Embryonic facial prominence (tissue), 1 donor: ENCODE results near the gene UTY.

Experiments used
- DNase-seq: peaks from one replicate; pipeline ENCODE4 v3.0.0-alpha.2; 2016; ENCODE audit errors: extremely low spot score

UTY gene

GRCh38 chrY:13479828-13480227 is at the start of gene UTY:
Gene UTY (minus strand): TSS chrY:13480033. CDS start chrY:13479665, 368 bp downstream.
- DNase-seq, result peak; percentile 83

- DNase-seq, result no peak
Measured at GRCh38 chrY:13520474-13520873, 40.6 kb upstream of the UTY start.

GRCh38 chrY:13501215-13501614 is 21.4 kb upstream of the UTY start:
- no peak for DNase-seq

GRCh38 chrY:13493737-13494136 is 13.9 kb upstream of the UTY start:
- DNase-seq, result no peak

GRCh38 chrY:13492408-13492807 is 12.6 kb upstream of the UTY start:
- no peak for DNase-seq

- no peak for DNase-seq
Measured at GRCh38 chrY:13488738-13489137, 8.9 kb upstream of the UTY start.

- DNase-seq, result peak; percentile 16
Measured at GRCh38 chrY:13479121-13479711, 617 bp downstream of the UTY start.

- DNase-seq, result peak; percentile 24
Measured at GRCh38 chrY:13478126-13478785, 1.6 kb downstream of the UTY start.

- DNase-seq, result no peak
Measured at GRCh38 chrY:13474997-13475396, 4.8 kb downstream of the UTY start.

- DNase-seq, result no peak
Measured at GRCh38 chrY:13451572-13451971, 28.3 kb downstream of the UTY start.

GRCh38 chrY:13450596-13451130 is 29.2 kb downstream of the UTY start:
- no peak for DNase-seq

- no peak for DNase-seq
Measured at GRCh38 chrY:13445566-13445965, 34.3 kb downstream of the UTY start.

- no peak for DNase-seq
Measured at GRCh38 chrY:13443146-13443545, 36.7 kb downstream of the UTY start.

GRCh38 chrY:13440811-13441210 is 39.0 kb downstream of the UTY start:
- no peak for DNase-seq

- no peak for DNase-seq
Measured at GRCh38 chrY:13435968-13436937, 43.6 kb downstream of the UTY start.

- no peak for DNase-seq
Measured at GRCh38 chrY:13435206-13435967, 44.4 kb downstream of the UTY start.

GRCh38 chrY:13432293-13433025 is 47.4 kb downstream of the UTY start:
- no peak for DNase-seq

- no peak for DNase-seq
Measured at GRCh38 chrY:13429551-13429950, 50.3 kb downstream of the UTY start.

GRCh38 chrY:13423281-13423732 is 56.5 kb downstream of the UTY start:
- DNase-seq, result no peak

GRCh38 chrY:13416869-13417661 is 62.8 kb downstream of the UTY start:
- DNase-seq, result no peak
